Type B pancreatic cell (in vitro differentiated cells): Measurements from ENCODE around the gene MESD. TPM values are rescaled to one million over a fixed set of nuclear protein-coding genes. Genes with fewer than 3 reads are reported as not detected.

Source experiments
- DNase-seq: peaks from one replicate; pipeline ENCODE4 v3.0.0; 2021; ENCODE audit warnings: mixed read lengths; ENCODE audit not compliant: unreplicated experiment; ENCODE audit errors: extremely low spot score
- H3K27ac Mint-ChIP-seq: 2 replicates; pipeline ENCODE4 v1.8.0; 2021; ENCODE audit warnings: mild to moderate bottlenecking, mixed read lengths
- H3K27me3 Mint-ChIP-seq: 2 replicates; pipeline ENCODE4 v1.8.0; 2021; ENCODE audit warnings: mixed read lengths
- H3K36me3 Mint-ChIP-seq: 2 replicates; pipeline ENCODE4 v1.8.0; 2021; ENCODE audit warnings: mixed read lengths
- H3K4me1 Mint-ChIP-seq: one replicate; pipeline ENCODE4 v1.8.0; 2021; ENCODE audit warnings: mixed read lengths; ENCODE audit not compliant: unreplicated experiment
- H3K4me3 Mint-ChIP-seq: 2 replicates; pipeline ENCODE4 v1.8.0; 2021; ENCODE audit warnings: mild to moderate bottlenecking, mixed read lengths
- H3K9me3 Mint-ChIP-seq: 2 replicates; pipeline ENCODE4 v1.8.0; 2021; ENCODE audit warnings: mixed read lengths
- total RNA-seq: library from RNA; stranded (reverse); gene quantifications from 2 replicates; pipeline ENCODE4 v1.2.1, GENCODE V29; 2021; ENCODE audit warnings: low replicate concordance
- TF ChIP-seq, protein P1 (sequence below): fragments of 200-600 bp; sonication (generic); conservative IDR thresholded peaks from 2 replicates; pipeline ENCODE4 v1.5.0; 2021; ENCODE audit warnings: antibody characterized with exemption, mild to moderate bottlenecking

MESD gene
- total RNA-seq, 1 donor from 2014 or later = 36.6 TPM

DNA sequence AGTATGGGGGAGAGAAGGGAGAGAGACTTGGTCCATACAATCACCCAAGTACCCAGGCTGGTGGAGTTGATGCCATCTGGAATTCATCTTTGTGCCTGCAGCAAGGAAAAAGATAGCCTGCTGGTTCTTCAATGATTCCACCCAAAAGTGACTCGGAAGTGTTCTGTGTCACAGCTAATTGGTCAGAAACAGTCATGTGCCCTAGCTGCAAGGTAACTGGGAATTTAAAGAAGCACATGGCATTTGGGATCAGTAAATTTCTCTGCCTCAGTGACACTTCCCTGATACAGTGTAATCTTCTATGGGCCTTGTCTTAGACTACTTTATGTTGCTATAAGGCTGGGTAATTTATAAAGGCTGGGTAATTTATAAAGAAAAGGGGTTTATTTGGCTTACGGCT, 28.6 kb upstream of the MESD start:
- TF ChIP-seq, protein P1, sequence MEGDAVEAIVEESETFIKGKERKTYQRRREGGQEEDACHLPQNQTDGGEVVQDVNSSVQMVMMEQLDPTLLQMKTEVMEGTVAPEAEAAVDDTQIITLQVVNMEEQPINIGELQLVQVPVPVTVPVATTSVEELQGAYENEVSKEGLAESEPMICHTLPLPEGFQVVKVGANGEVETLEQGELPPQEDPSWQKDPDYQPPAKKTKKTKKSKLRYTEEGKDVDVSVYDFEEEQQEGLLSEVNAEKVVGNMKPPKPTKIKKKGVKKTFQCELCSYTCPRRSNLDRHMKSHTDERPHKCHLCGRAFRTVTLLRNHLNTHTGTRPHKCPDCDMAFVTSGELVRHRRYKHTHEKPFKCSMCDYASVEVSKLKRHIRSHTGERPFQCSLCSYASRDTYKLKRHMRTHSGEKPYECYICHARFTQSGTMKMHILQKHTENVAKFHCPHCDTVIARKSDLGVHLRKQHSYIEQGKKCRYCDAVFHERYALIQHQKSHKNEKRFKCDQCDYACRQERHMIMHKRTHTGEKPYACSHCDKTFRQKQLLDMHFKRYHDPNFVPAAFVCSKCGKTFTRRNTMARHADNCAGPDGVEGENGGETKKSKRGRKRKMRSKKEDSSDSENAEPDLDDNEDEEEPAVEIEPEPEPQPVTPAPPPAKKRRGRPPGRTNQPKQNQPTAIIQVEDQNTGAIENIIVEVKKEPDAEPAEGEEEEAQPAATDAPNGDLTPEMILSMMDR = no peak
- no peaks in the 10 kb centered on the region for H3K9me3 Mint-ChIP-seq
- DNase-seq = no peak

DNA sequence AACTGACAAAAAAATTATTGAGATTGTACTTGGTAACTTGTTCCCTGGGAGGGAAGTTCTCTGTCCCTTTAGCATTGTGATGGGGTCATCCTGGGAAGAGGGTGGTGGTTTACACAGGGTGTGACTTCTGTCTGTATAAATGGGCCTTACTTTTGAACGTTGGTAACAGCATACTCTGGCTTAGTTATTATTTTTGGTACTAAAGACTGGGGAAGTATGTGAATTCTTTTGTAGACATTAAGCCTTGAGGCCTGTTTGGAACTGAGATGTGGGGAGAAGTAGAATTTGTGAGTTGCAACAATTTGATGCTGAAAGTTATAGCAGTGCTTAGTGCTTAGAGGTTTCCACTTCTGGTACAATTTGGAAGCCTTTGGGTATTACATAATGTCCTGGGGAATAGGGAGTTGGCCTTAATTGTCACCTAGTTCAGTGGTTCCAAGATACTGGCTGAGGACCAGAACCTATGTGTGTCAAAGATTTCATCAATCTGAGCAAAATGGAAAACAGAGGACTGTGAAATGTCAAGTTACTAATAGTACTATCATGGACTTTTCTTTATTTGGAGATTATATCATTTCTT, 27.0 kb upstream of the MESD start:
- no peak overlapping the region for H3K4me3 Mint-ChIP-seq
- H3K27ac Mint-ChIP-seq = no peak overlapping the region
- H3K36me3 Mint-ChIP-seq = no peaks in the 10 kb centered on the region
- no peak for DNase-seq
- no peaks in the 10 kb centered on the region for H3K27me3 Mint-ChIP-seq
- peaks cover 4% of the 10 kb centered on the region for H3K4me1 Mint-ChIP-seq
- H3K9me3 Mint-ChIP-seq = no peaks in the 10 kb centered on the region
- TF ChIP-seq, protein P1 = no peak

More for the DNA sequence above, 28.6 kb upstream of the MESD start:
- Mint-ChIP-seq H3K4me1 (peaks cover 4% of the 10 kb centered on the region), H3K27ac (no peak overlapping the region), H3K4me3 (no peak overlapping the region), H3K36me3 (no peaks in the 10 kb centered on the region), H3K27me3 (no peaks in the 10 kb centered on the region)

DNA sequence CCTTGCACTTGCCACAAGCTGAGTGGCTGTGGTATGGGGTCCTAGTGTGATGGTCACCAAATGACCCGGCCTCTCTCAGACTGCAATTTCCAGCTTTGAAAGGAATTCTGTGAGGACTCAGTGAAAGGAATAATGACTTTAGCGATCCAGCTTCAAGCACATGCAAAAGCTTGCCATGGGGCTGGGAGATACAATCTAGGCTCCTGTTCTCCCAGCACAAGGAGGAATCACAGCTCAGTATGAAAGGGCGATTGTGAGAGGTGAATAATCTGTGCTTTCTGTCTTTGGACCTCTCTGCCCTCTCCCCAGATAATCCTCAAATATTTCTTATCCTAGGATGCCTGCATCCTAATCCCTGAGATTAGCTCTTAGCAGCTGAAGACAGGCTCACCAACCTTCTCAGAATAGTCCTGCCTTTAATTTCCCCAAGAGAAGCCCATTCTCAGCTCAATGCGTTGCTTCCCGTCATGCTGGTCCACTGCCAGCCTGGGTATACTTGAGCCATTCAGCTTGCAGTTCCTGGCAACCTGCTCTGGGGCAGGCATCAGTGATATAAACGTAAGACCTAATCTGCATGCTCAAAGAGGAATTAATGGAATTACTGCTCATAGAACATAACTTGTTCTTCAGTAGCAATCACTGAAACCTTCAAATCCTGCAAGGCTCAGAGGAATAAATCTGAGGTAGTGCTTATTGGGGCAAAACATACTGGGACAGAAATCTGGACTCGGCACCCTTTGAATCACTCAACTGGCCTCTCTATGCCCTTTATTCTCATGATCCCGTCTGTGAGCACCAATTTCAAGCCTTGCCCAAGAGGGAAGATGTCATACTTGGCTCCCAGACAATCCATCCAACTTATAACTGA, 26.2 kb upstream of the MESD start:
- no peaks in the 10 kb centered on the region for H3K36me3 Mint-ChIP-seq

DNA sequence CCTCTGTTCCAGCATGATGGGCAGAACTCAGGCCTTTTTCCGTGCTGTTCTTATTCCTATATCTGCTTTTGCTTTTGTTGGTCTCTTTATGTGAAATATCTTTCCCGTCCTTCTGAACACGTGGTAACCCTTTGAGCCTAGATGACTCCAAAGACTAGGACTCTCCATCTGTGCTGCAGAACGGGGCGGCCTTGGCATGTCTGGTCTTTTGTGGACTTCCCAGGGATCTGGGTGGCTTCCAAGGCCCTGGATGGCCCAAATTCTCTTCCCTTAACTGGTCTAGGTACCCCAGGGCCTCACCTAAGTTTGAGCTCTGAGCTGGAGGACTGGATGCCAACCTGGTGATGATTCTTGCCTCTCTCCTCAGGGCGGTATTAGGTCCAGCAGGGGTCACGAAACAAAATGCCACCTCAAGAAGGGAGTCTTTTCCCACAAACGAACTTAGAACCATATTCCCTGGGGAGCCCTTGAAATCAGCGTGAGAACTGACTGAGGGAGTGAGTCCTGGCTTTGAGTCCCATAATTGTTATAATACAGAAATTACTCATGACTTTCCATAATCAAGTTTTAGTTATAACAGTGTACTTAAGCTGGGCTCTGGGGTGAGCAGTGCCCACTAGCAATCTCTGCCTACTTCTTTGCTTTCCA, 25.0 kb upstream of the MESD start:
- TF ChIP-seq, protein P1 = no peak
- DNase-seq = no peak
- no peaks in the 10 kb centered on the region for H3K9me3 Mint-ChIP-seq
- H3K27ac Mint-ChIP-seq = no peak overlapping the region
- peaks cover 6% of the 10 kb centered on the region for H3K4me1 Mint-ChIP-seq
- H3K4me3 Mint-ChIP-seq = no peak overlapping the region
- H3K27me3 Mint-ChIP-seq = no peaks in the 10 kb centered on the region
- H3K36me3 Mint-ChIP-seq = no peaks in the 10 kb centered on the region

More for the DNA sequence above, 26.2 kb upstream of the MESD start:
- Mint-ChIP-seq H3K27me3 (no peaks in the 10 kb centered on the region), H3K9me3 (no peaks in the 10 kb centered on the region), H3K27ac (no peak overlapping the region), H3K4me3 (no peak overlapping the region), H3K4me1 (no peaks in the 10 kb centered on the region)
- DNase-seq = no peak
- TF ChIP-seq, protein P1 = no peak

DNA sequence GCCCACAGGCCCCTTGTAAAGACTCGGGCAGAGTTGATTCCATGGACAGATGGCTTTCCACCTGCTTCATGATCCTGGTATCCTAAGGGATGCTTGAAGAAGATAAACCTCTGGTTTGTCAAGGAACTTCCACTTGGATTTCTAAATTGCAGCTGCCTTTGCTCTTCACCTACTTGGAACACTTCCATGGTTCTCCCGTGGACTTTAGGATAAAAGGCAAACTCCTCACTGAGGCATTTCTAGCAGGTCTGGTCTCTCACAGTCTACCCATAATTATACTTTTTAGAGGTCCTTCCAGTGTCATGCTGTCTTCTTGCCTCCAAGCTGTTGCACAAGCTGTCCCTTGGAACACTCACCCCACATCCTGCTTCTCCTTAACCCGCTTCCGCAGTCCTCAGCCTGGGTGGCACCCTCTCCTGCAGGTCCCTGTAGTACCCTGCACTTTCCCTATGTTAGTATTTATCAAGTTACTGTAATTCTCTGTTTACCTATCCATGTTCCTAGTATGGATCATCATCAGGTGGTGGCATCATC, 23.8 kb upstream of the MESD start:
- H3K27ac Mint-ChIP-seq = no peak overlapping the region
- DNase-seq = no peak
- H3K36me3 Mint-ChIP-seq = no peaks in the 10 kb centered on the region
- TF ChIP-seq, protein P1 = no peak
- H3K27me3 Mint-ChIP-seq = no peaks in the 10 kb centered on the region
- H3K4me1 Mint-ChIP-seq = peaks cover 12% of the 10 kb centered on the region
- H3K9me3 Mint-ChIP-seq = no peaks in the 10 kb centered on the region
- no peak overlapping the region for H3K4me3 Mint-ChIP-seq
